ENCODE results near the gene PTPRN2. TPM values are rescaled to one million over a fixed set of nuclear protein-coding genes. Genes with fewer than 3 reads are reported as not detected.
"Not testable (repeated sequence)": the region's sequence is repeated elsewhere in the genome, so short reads cannot be mapped to it uniquely, and the experiment has no call there.

PTPRN2 gene
- total RNA-seq, 1 experiment from 2014 or later, result 2.1 TPM

DNA sequence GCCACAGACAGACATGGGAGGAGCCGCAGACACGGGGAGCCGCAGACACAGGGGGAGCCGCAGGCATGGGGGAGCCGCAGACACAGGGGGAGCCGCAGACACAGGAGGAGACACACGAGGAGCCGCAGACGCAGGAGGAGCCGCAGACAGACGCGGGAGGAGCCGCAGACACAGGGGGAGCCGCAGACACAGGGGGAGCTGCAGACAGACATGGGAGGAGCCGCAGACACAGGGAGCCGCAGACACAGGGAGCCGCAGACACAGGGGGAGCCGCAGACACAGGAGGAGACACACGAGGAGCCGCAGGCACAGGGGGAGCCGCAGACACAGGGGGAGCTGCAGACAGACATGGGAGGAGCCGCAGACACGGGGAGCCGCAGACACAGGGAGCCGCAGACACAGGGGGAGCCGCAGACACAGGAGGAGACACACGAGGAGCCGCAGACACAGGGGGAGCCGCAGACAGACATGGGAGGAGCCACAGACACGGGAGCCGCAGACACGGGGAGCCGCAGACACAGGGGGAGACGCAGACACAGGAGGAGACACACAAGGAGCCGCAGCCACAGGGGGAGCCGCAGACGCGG is 313.8 kb downstream of the PTPRN2 start:
- H3K27me3 ChIP-seq (ENCODE audit: insufficient read depth, low read length); BruUV-seq (replicated peaks); H3K4me2 ChIP-seq (ENCODE audit: low read length); H2AFZ ChIP-seq (ENCODE audit: low read depth, low read length, poor library complexity, severe bottlenecking); H3K9me2 ChIP-seq (ENCODE audit: insufficient read depth); POLR2A ChIA-PET; DNase-seq (ENCODE audit: low read depth, low spot score); H3K4me1 ChIP-seq (ENCODE audit: control insufficient read depth in 1 of 2, insufficient read depth in 2 of 2, low read length in 2 of 2); H3K79me2 ChIP-seq (ENCODE audit: insufficient read depth, low read length); H3K9me3 ChIP-seq (ENCODE audit: control insufficient read depth in 1 of 2, insufficient read depth in 1 of 2, low read depth in 1 of 2, low read length in 2 of 2); H3K9ac ChIP-seq (ENCODE audit: low read length); CTCF ChIA-PET; H3K27ac ChIP-seq (ENCODE audit: low read depth, low read length); ATAC-seq; H3K4me3 ChIP-seq (replicated peaks in 1 of 2; ENCODE audit: low read depth in 1 of 2, low read length in 2 of 2); intact Hi-C loops (cut with micrococcal nuclease); H4K20me1 ChIP-seq (ENCODE audit: insufficient read depth); H3K36me3 ChIP-seq (ENCODE audit: control insufficient read depth in 1 of 2, insufficient read depth in 2 of 2, low read length in 2 of 2); RAD21 ChIA-PET (ENCODE audit: low non-redundant PET in 1 of 2, low total read pairs in 2 of 2, uncharacterized antibody in 2 of 2, unreplicated experiment in 2 of 2): not testable (repeated sequence)

DNA sequence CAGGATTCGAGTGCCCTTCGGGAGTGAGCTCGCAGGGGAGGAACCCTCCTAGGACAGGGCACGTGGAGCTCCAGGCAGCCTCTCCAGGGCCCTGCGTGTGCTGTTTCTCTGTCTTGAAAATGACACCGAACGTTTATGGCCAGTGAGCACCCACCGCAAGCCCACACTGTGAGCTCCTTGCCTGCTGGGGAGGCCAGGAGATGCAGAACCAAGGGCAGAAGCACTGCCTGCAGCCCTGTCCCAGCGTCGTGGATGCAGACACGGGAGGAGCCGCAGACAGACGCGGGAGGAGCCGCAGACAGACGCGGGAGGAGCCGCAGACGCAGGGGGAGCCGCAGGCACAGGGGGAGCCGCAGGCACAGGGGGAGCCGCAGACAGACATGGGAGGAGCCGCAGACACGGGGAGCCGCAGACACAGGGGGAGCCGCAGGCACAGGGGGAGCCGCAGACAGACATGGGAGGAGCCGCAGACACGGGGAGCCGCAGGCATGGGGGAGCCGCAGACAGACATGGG is 314.4 kb downstream of the PTPRN2 start:
- intact Hi-C loops (cut with micrococcal nuclease), result no loop called here
- ChIA-PET CTCF (no interaction called here), RAD21 (ENCODE audit: low non-redundant PET in 1 of 2, low total read pairs in 2 of 2, uncharacterized antibody in 2 of 2, unreplicated experiment in 2 of 2) (no interaction called here), POLR2A (no interaction called here)
- Histone ChIP-seq H2AFZ (ENCODE audit: low read depth, low read length, poor library complexity, severe bottlenecking) (no peak overlapping the region), H3K9me2 (ENCODE audit: insufficient read depth) (no peaks in the 10 kb centered on the region), H3K27me3 (ENCODE audit: insufficient read depth, low read length) (no peaks in the 10 kb centered on the region), H3K4me3 (replicated peaks in 1 of 2; ENCODE audit: low read depth in 1 of 2, low read length in 2 of 2) (no peak overlapping the region), H3K79me2 (ENCODE audit: insufficient read depth, low read length) (no peaks in the 10 kb centered on the region), H3K4me1 (ENCODE audit: control insufficient read depth in 1 of 2, insufficient read depth in 2 of 2, low read length in 2 of 2) (no peaks in the 10 kb centered on the region), H3K27ac (ENCODE audit: low read depth, low read length) (no peak overlapping the region), H3K9me3 (ENCODE audit: control insufficient read depth in 1 of 2, insufficient read depth in 1 of 2, low read depth in 1 of 2, low read length in 2 of 2) (no peaks in the 10 kb centered on the region), H3K4me2 (ENCODE audit: low read length) (no peak overlapping the region), H3K36me3 (ENCODE audit: control insufficient read depth in 1 of 2, insufficient read depth in 2 of 2, low read length in 2 of 2) (no peaks in the 10 kb centered on the region), H3K9ac (ENCODE audit: low read length) (no peak overlapping the region), H4K20me1 (ENCODE audit: insufficient read depth) (no peaks in the 10 kb centered on the region)
- TF ChIP-seq FOSL1 (IDR thresholded peaks at IDR 0.05; ENCODE audit: low read depth), result no peak
- no peak for TF ChIP-seq SP1 (IDR thresholded peaks at IDR 0.05; ENCODE audit: low read depth)
- TF ChIP-seq RAD21 (IDR thresholded peaks at IDR 0.05; ENCODE audit: low read depth), result no peak
- no peak for TF ChIP-seq CBX3 (IDR thresholded peaks at IDR 0.05; ENCODE audit: low read depth)
- TF ChIP-seq, protein P1, sequence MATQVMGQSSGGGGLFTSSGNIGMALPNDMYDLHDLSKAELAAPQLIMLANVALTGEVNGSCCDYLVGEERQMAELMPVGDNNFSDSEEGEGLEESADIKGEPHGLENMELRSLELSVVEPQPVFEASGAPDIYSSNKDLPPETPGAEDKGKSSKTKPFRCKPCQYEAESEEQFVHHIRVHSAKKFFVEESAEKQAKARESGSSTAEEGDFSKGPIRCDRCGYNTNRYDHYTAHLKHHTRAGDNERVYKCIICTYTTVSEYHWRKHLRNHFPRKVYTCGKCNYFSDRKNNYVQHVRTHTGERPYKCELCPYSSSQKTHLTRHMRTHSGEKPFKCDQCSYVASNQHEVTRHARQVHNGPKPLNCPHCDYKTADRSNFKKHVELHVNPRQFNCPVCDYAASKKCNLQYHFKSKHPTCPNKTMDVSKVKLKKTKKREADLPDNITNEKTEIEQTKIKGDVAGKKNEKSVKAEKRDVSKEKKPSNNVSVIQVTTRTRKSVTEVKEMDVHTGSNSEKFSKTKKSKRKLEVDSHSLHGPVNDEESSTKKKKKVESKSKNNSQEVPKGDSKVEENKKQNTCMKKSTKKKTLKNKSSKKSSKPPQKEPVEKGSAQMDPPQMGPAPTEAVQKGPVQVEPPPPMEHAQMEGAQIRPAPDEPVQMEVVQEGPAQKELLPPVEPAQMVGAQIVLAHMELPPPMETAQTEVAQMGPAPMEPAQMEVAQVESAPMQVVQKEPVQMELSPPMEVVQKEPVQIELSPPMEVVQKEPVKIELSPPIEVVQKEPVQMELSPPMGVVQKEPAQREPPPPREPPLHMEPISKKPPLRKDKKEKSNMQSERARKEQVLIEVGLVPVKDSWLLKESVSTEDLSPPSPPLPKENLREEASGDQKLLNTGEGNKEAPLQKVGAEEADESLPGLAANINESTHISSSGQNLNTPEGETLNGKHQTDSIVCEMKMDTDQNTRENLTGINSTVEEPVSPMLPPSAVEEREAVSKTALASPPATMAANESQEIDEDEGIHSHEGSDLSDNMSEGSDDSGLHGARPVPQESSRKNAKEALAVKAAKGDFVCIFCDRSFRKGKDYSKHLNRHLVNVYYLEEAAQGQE (IDR thresholded peaks at IDR 0.05; ENCODE audit: low read depth), result no peak
- no peak for TF ChIP-seq EZH2phosphoT487 (IDR thresholded peaks at IDR 0.05; ENCODE audit: borderline replicate concordance)
- TF ChIP-seq JUND (IDR thresholded peaks at IDR 0.05), result no peak
- TF ChIP-seq SIN3A (IDR thresholded peaks at IDR 0.05; ENCODE audit: low read depth), result no peak
- TF ChIP-seq, protein P2, sequence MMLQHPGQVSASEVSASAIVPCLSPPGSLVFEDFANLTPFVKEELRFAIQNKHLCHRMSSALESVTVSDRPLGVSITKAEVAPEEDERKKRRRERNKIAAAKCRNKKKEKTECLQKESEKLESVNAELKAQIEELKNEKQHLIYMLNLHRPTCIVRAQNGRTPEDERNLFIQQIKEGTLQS (IDR thresholded peaks at IDR 0.05), result no peak
- TF ChIP-seq POLR2AphosphoS5 (IDR thresholded peaks at IDR 0.05; ENCODE audit: low read depth, low read length), result no peak
- TF ChIP-seq EGR1 (IDR thresholded peaks at IDR 0.05; ENCODE audit: low read depth), result no peak
- no peak for TF ChIP-seq EZH2 (IDR thresholded peaks at IDR 0.05)
- ATAC-seq, result no peak
- DNase-seq (ENCODE audit: low read depth, low spot score), result no peak
- BruUV-seq (replicated peaks), result no TSS peak
